Measurements from ENCODE around the gene MARK3.

The MARK3 gene

GRCh38 chr14:103536693-103537092, 151.5 kb downstream of the MARK3 start:
- TF ChIP-seq, protein P1, sequence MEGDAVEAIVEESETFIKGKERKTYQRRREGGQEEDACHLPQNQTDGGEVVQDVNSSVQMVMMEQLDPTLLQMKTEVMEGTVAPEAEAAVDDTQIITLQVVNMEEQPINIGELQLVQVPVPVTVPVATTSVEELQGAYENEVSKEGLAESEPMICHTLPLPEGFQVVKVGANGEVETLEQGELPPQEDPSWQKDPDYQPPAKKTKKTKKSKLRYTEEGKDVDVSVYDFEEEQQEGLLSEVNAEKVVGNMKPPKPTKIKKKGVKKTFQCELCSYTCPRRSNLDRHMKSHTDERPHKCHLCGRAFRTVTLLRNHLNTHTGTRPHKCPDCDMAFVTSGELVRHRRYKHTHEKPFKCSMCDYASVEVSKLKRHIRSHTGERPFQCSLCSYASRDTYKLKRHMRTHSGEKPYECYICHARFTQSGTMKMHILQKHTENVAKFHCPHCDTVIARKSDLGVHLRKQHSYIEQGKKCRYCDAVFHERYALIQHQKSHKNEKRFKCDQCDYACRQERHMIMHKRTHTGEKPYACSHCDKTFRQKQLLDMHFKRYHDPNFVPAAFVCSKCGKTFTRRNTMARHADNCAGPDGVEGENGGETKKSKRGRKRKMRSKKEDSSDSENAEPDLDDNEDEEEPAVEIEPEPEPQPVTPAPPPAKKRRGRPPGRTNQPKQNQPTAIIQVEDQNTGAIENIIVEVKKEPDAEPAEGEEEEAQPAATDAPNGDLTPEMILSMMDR (IDR thresholded peaks at IDR 0.05; ENCODE audit: unreplicated experiment in 3 of 3) = no peak

GRCh38 chr14:103537175-103537990, 152.2 kb downstream of the MARK3 start:
- no peaks in the 10 kb centered on the region for H3K9me3 Mint-ChIP-seq
- peaks cover 17% of the 10 kb centered on the region for H3K4me1 Mint-ChIP-seq
- no peaks in the 10 kb centered on the region for H3K36me3 Mint-ChIP-seq (ENCODE audit: low read depth)
- H3K27ac Mint-ChIP-seq = peak overlapping the region; percentile 8 to 60 (median 47)
- no peak overlapping the region for H3K4me3 Mint-ChIP-seq
- TF ChIP-seq, protein P1 (IDR thresholded peaks at IDR 0.05; ENCODE audit: unreplicated experiment in 3 of 3) = no peak
- no peaks in the 10 kb centered on the region for H3K27me3 Mint-ChIP-seq (ENCODE audit: low read depth)

More at GRCh38 chr14:103536693-103537092, 151.5 kb downstream of the MARK3 start:
- Mint-ChIP-seq H3K27me3 (ENCODE audit: low read depth) (no peaks in the 10 kb centered on the region), H3K36me3 (ENCODE audit: low read depth) (no peaks in the 10 kb centered on the region), H3K27ac (peak overlapping the region; percentile 8 to 60 (median 47)), H3K4me1 (peaks cover 17% of the 10 kb centered on the region), H3K4me3 (peak overlapping the region in 1 of 3 experiments; percentile 13), H3K9me3 (no peaks in the 10 kb centered on the region)

DNA sequence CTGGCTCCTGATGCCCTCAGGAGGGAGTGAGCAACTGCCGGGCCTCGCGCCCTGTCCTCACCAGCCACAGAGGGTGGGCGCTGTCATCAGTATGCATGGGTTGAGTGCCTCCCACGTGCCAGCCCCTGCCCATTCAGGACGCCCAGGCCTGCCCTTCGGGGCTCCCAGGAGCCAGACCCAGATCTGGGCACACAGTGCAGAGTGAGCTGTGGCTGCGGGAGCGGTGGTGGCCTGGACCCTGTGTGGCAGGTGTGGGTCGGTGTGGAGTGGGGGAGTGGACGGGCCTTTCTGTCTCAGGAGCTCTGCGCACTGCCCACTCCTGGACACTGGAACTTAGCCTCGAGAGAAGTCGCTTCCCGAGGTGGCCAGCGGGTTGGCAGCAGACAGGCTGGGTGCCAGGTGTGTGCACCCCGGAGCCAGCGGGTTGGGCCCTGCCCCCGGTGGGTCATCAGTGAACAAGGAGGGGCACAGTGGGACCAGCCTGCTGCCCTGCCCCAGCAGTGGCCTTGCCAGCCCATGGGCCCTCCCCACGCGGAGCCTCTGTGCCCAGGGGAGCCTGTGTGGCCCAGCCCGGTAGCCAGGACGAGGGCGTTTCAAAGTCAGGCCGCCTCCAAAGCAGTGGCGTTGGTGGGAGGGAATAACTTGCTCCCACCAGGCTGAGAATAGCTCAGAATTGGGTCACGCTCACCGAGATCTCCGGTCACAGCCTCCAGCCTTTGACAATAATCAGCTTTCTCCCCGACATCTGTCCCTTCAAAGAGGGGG, 153.3 kb downstream of the MARK3 start:
- Mint-ChIP-seq H3K4me1 (peaks cover 17% of the 10 kb centered on the region), H3K27ac (no peak overlapping the region), H3K4me3 (no peak overlapping the region), H3K9me3 (no peaks in the 10 kb centered on the region), H3K36me3 (ENCODE audit: low read depth) (no peaks in the 10 kb centered on the region), H3K27me3 (ENCODE audit: low read depth) (no peaks in the 10 kb centered on the region)
- TF ChIP-seq, protein P1 (IDR thresholded peaks at IDR 0.05; ENCODE audit: unreplicated experiment in 3 of 3) = no peak

DNA sequence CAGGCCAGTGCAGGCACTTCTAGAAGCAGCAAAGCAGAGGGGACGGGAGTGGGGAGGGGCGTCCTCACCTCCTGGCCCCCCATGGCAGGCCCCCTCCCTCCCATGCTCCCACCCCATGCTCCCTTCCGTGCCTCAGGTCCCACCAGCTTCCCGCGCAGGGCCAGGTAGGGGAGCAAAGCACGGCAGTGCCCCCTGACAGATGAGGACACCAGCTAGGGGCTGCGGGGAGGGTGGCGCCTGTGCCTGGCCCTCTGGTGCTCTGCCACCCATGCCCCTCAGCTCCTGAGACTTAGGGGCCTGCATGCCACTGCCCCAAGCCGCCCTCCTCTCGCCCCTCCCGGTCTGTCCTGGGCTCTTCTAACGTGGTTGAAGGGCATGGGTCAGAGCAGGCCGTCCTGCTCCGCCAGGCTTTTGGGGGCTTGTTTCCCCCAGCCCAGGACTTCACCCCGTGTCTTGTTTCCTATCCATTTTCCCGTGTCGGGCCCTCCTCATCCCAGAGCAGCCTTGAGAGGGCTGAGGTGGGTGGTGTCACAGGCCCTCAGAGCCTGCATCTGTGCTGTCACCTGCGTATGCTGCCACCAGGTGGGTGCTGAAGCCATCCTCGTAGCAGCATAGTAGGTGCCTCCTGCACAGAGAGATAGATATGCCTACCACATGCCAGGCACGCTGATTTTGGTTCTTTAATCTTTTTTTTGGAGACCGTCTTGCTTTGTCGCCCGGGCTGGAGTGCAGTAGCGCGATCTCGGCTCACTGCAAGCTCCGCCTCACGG, 154.0 kb downstream of the MARK3 start:
- peaks cover 17% of the 10 kb centered on the region for H3K4me1 Mint-ChIP-seq
- H3K27ac Mint-ChIP-seq = peak overlapping the region in 1 of 3 experiments; percentile 44
- H3K4me3 Mint-ChIP-seq = no peak overlapping the region
- TF ChIP-seq, protein P1 (IDR thresholded peaks at IDR 0.05; ENCODE audit: unreplicated experiment in 3 of 3) = no peak
- no peaks in the 10 kb centered on the region for H3K27me3 Mint-ChIP-seq (ENCODE audit: low read depth)
- no peaks in the 10 kb centered on the region for H3K36me3 Mint-ChIP-seq (ENCODE audit: low read depth)
- H3K9me3 Mint-ChIP-seq = no peaks in the 10 kb centered on the region

DNA sequence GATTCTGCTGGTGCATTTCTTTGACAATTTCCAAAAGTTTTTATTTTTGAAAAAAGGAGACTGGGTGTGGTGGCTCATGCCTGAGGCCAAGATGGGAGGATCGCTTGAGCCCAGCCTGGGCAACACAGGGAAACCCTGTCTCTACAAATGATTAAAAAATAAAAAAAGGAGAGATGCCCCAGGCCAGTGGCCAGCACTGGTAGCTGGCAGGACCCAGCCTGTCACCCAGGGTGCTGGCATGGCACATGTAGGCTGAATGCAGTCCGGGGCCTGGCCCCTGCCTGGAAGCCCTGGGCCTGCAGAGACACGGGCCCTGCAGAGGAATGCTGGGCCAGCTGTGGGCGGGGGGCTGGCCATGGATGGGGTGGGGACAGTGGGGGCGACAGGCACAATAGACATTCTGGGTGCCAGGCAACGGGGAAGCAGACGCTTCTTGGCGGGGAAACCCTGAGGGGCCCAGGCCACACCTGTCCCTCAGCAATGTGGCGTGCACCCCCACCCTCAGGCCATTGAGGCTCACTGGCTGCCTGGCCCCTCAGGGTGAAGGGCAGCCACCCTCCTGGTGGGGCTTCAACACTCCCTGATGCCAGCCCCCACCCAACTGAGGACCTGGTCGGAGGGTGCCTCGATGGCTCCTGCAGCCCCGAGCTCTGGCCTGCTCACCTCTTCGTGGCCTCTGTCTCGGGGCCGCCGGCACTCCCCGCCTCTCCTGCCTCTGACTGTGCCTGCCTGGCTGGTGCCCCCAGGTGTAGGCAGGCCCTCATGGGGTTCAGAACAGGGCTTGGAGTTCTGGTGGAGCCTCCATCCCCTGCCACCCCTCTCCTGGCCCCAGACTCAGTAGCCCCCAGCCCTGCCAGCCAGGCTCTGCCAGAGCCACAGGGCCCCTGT, 155.8 kb downstream of the MARK3 start:
- no peaks in the 10 kb centered on the region for H3K36me3 Mint-ChIP-seq (ENCODE audit: low read depth)
- H3K4me1 Mint-ChIP-seq = peaks cover 21% of the 10 kb centered on the region
- H3K9me3 Mint-ChIP-seq = no peaks in the 10 kb centered on the region
- no peaks in the 10 kb centered on the region for H3K27me3 Mint-ChIP-seq (ENCODE audit: low read depth)
- TF ChIP-seq, protein P1 (IDR thresholded peaks at IDR 0.05; ENCODE audit: unreplicated experiment in 3 of 3) = no peak
- peak overlapping the region; percentile 81 to 90 (median 89) for H3K27ac Mint-ChIP-seq
- peak overlapping the region in 1 of 3 experiments; percentile 54 for H3K4me3 Mint-ChIP-seq

All from nephron (organoid).